Measurements from ENCODE around the gene ATP11B.
"Not testable (repeated sequence)": the region's sequence is repeated elsewhere in the genome, so short reads cannot be mapped to it uniquely, and the experiment has no call there.

The ATP11B gene

DNA sequence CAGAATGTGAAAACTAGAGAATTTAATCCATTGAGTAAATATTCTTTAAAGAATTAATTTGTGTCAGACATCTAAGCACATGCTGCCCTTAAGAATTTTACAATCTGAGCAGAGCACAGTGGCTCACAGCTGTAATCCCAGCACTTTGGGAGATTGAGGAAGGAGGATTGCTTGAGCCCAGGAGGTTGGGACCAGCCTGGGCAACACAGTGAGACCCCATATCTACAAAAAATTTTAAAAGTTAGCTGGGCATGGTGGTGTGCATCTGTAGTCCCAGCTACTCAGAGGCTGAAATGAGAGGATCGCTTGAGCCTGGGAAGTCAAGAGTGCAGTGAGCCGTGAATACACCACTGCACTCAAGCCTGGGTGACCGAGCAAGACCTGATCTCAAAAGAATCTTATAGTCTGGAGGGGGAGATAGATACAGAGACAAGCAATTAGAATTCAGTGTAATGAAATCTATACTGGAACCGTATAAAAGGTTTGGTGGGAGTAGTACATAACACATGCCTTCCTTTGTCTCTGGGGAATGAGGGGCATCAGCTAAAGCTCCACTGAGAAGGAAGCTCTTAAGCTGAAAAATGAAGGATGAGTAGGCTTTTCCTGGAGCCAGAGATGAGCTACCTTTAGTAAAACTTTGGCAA lies 21.2 kb downstream of the ATP11B start:
- H3K4me3 ChIP-seq, result no peak overlapping the region
- no peaks in the 10 kb centered on the region for H3K9me3 ChIP-seq (replicated peaks in 1 of 11)
- H3K27ac ChIP-seq, result no peak overlapping the region
- no peak for TF ChIP-seq Cebpa-rat (IDR thresholded peaks at IDR 0.05)
- H3K27me3 ChIP-seq, result no peaks in the 10 kb centered on the region
- H3K4me2 ChIP-seq, result no peak overlapping the region
- H4K20me1 ChIP-seq, result peaks cover 6 to 100% (median 50%) of the 10 kb centered on the region in 11 experiments; a peak in 17 of 22 replicates
- H3K36me3 ChIP-seq, result peaks cover 0 to 20% (median 5%) of the 10 kb centered on the region in 11 experiments; a peak in 7 of 22 replicates
- H3K4me1 ChIP-seq, result peaks cover 0 to 20% (median 0%) of the 10 kb centered on the region in 10 experiments; a peak in 4 of 20 replicates
- H3K9ac ChIP-seq, result no peak overlapping the region

DNA sequence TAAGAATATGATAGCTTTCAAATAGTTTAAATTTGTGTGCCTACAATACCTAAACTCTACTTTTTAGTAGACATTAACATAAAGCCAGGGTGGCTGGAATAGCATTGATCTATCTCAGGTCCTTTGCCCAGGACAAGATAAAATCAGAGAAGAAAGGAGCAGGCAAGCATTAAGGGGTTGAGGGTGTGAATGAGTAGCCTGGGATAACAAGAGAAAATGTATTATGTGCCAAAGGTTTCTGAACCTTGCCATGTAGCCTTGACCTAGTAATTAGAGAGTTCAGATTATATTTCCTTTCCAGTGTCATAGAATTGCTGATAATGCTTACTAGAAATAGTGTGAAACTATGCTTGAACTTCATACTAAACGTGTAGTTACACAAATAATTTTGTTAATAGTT lies 22.9 kb downstream of the ATP11B start:
- H3K4me2 ChIP-seq, result no peak overlapping the region
- H4K20me1 ChIP-seq, result peaks cover 6 to 98% (median 42%) of the 10 kb centered on the region in 11 experiments; a peak in 17 of 22 replicates
- H3K27ac ChIP-seq, result no peak overlapping the region
- TF ChIP-seq Cebpa-rat (IDR thresholded peaks at IDR 0.05), result no peak
- H3K9ac ChIP-seq, result no peak overlapping the region
- peaks cover 7 to 27% (median 18%) of the 10 kb centered on the region in 11 experiments for H3K36me3 ChIP-seq
- H3K27me3 ChIP-seq, result no peaks in the 10 kb centered on the region
- H3K4me1 ChIP-seq, result peaks cover 0 to 8% (median 0%) of the 10 kb centered on the region in 10 experiments; a peak in 3 of 20 replicates
- no peak overlapping the region for H3K4me3 ChIP-seq
- H3K9me3 ChIP-seq (replicated peaks in 1 of 11), result peaks cover 0 to 5% (median 2%) of the 10 kb centered on the region in 11 experiments; a peak in 7 of 22 replicates

DNA sequence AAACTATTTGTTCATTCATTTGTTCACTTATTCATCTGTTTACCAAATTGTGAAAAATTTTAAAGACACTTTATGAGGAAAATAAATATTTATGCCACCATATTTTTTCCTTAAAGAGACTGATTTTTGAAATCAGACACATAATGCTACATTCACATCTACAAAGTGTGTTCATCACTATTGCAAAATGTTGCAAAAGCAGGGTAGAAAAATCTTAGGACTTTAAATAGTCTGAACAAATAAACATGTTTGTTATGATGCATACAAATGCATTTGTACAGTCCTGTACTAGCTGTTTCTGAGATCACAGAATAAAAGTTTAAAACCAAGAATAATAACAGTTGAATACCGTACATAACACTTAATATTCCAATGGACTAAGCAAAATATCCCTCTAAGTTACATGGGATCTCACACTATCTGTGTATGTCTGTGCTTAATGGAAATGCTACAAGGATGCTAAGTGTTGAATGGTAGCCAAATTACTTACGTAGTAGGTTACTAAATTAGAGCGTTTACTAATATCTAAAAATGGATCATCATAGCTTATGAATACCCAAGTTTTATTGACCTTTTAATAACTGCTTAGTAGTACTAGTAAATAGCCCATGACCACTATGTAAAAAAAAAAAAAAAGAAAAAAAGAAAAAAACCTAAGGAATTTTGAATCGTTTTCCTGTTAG lies 25.1 kb downstream of the ATP11B start:
- H3K36me3 ChIP-seq, result peaks cover 19 to 40% (median 30%) of the 10 kb centered on the region in 11 experiments
- peaks cover 0 to 7% (median 0%) of the 10 kb centered on the region in 10 experiments; a peak in 1 of 20 replicates for H3K4me1 ChIP-seq
- no peak for TF ChIP-seq Cebpa-rat (IDR thresholded peaks at IDR 0.05)
- no peaks in the 10 kb centered on the region for H3K27me3 ChIP-seq
- H3K4me2 ChIP-seq, result no peak overlapping the region
- peaks cover 6 to 83% (median 37%) of the 10 kb centered on the region in 11 experiments; a peak in 17 of 22 replicates for H4K20me1 ChIP-seq
- no peak overlapping the region for H3K27ac ChIP-seq
- H3K4me3 ChIP-seq, result no peak overlapping the region
- peaks cover 7 to 21% (median 15%) of the 10 kb centered on the region in 11 experiments; a peak in 19 of 22 replicates for H3K9me3 ChIP-seq (replicated peaks in 1 of 11)
- H3K9ac ChIP-seq, result no peak overlapping the region

- Histone ChIP-seq H3K9ac (no peak overlapping the region), H3K27me3 (no peaks in the 10 kb centered on the region), H3K36me3 (peaks cover 25 to 66% (median 35%) of the 10 kb centered on the region in 11 experiments), H3K4me2 (no peak overlapping the region), H3K4me3 (no peak overlapping the region), H4K20me1 (peaks cover 0 to 83% (median 18%) of the 10 kb centered on the region in 11 experiments; a peak in 17 of 22 replicates), H3K9me3 (replicated peaks in 1 of 11) (peaks cover 7 to 21% (median 15%) of the 10 kb centered on the region in 11 experiments; a peak in 19 of 22 replicates), H3K4me1 (no peaks in the 10 kb centered on the region), H3K27ac (no peak overlapping the region)
- TF ChIP-seq Cebpa-rat (IDR thresholded peaks at IDR 0.05), result no peak
These were observed 28.1 kb downstream of the ATP11B start for GRCh38 chr3:182821221-182821981.

GRCh38 chr3:182822260-182822659 lies 29.0 kb downstream of the ATP11B start:
- H3K27ac ChIP-seq, H3K9ac ChIP-seq, H3K4me3 ChIP-seq, H3K4me2 ChIP-seq, H3K27me3 ChIP-seq, H3K4me1 ChIP-seq: not testable (repeated sequence)
- Histone ChIP-seq H3K9me3 (replicated peaks in 1 of 11) (peaks cover 7 to 21% (median 15%) of the 10 kb centered on the region in 11 experiments; a peak in 19 of 22 replicates), H4K20me1 (peaks cover 0 to 83% (median 11%) of the 10 kb centered on the region in 11 experiments; a peak in 15 of 22 replicates), H3K36me3 (peaks cover 25 to 67% (median 35%) of the 10 kb centered on the region in 11 experiments)

DNA sequence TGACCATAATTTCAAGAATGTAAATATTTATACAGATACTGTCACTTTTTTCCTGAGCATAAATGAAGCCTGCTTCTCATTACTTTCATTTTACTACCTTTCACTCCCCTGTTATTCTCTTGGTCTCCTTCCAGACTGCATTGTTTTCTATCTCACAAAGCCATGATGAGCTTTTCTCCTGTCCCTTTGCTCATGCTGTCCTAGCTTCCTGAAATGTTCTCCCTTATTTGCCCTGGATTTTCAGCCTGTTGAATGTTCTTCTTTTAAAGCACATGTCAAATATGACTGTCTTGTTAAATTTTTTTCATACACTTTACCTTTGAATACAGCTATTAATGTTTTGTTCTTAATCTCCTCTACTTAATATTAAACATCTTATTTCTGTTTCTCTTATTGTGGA lies 31.7 kb downstream of the ATP11B start:
- peaks cover 26 to 71% (median 42%) of the 10 kb centered on the region in 11 experiments for H3K36me3 ChIP-seq
- TF ChIP-seq Cebpa-rat (IDR thresholded peaks at IDR 0.05), result no peak
- H3K4me1 ChIP-seq, result no peaks in the 10 kb centered on the region
- H3K4me3 ChIP-seq, result no peak overlapping the region
- H3K27me3 ChIP-seq, result no peaks in the 10 kb centered on the region
- no peak overlapping the region for H3K9ac ChIP-seq
- H4K20me1 ChIP-seq, result peaks cover 0 to 77% (median 6%) of the 10 kb centered on the region in 11 experiments; a peak in 12 of 22 replicates
- H3K27ac ChIP-seq, result no peak overlapping the region
- H3K9me3 ChIP-seq (replicated peaks in 1 of 11), result peaks cover 7 to 21% (median 15%) of the 10 kb centered on the region in 11 experiments; a peak in 19 of 22 replicates
- H3K4me2 ChIP-seq, result no peak overlapping the region

DNA sequence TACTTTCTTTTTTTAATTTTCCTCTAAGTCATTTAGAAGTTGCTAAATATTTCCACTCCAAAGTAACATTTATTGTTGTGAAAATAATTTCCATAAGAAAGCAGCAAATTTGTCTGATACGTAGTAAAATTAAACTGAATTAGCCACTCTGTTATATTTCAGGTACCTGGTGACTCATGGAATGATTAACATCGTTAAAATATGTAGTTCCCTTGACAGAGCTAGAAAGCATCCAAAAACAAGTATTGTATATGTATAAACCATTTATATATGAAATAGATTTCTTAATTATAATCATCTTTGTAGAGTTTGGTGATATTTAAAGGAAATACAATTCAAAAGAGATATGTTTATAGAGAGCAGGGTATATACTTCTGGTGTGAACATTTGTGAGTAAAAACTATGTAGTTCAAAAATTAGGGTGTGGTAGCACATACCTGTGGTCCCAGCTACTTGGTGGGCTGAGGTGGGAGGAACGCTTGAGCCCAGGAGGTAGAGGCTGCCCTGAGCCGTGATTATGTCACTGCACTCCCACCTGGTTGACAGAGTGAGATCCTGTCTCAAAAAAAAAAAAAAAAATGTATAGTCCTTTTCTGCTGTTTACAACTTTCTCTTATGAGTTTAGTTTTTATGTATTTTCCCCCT lies 36.6 kb downstream of the ATP11B start:
- Histone ChIP-seq H3K4me1 (no peaks in the 10 kb centered on the region), H3K4me2 (no peak overlapping the region)

DNA sequence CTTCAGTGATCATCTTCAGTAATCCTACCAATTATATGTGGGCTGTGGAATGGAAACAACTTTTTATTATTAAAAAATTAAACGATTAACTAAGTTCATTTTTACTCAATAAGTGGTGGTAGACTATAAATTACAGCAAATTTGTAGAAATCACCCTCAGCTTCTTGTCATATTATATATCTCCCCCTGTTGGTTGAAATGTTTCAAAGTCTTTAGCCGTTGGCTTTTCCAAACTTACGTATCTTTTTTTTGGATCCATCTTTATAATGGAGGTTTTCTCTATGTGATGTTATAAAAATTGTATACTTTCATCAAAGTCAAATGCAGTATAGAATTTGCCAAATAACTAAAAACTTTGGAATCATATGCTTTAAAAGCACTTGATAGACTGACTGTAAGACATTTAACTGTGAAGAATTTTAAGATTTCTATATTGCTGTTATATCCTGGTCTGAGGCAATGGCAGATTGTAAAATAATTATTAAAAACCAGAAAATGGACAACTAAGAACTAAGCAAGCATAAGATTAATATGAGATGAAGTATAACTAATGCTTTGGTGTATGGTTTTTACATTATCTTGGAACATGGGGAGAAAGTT lies 44.7 kb downstream of the ATP11B start:
- H3K36me3 ChIP-seq, result peaks cover 43 to 95% (median 76%) of the 10 kb centered on the region in 11 experiments
- no peak overlapping the region for H3K27ac ChIP-seq
- no peaks in the 10 kb centered on the region for H3K9me3 ChIP-seq (replicated peaks in 1 of 11)
- no peak overlapping the region for H3K9ac ChIP-seq
- H3K4me1 ChIP-seq, result no peaks in the 10 kb centered on the region
- TF ChIP-seq Cebpa-rat (IDR thresholded peaks at IDR 0.05), result no peak
- H3K27me3 ChIP-seq, result no peaks in the 10 kb centered on the region
- H3K4me2 ChIP-seq, result no peak overlapping the region
- H3K4me3 ChIP-seq, result no peak overlapping the region
- H4K20me1 ChIP-seq, result peaks cover 0 to 7% (median 0%) of the 10 kb centered on the region in 11 experiments; a peak in 3 of 22 replicates

More for the DNA sequence above, 36.6 kb downstream of the ATP11B start:
- TF ChIP-seq Cebpa-rat (IDR thresholded peaks at IDR 0.05), result no peak
- Histone ChIP-seq H3K4me3 (no peak overlapping the region), H3K27ac (no peak overlapping the region), H3K36me3 (peaks cover 21 to 75% (median 48%) of the 10 kb centered on the region in 11 experiments), H3K27me3 (no peaks in the 10 kb centered on the region), H3K9ac (no peak overlapping the region), H4K20me1 (peaks cover 0 to 55% (median 6%) of the 10 kb centered on the region in 11 experiments; a peak in 10 of 22 replicates), H3K9me3 (replicated peaks in 1 of 11) (no peaks in the 10 kb centered on the region)
